K562 (cell line): ENCODE results near the gene RGS6. TPM values are rescaled to one million over a fixed set of nuclear protein-coding genes. Genes with fewer than 3 reads are reported as not detected.

Experiments
- E2F8 ChIP-seq: fragments of 450-650 bp; IDR thresholded peaks from 2 replicates; pipeline ENCODE4 v1.7.1; 2018; ENCODE audit warnings: mild to moderate bottlenecking, low read depth; ENCODE audit not compliant: partially characterized antibody
- GTF2F1 ChIP-seq: IDR thresholded peaks from 2 replicates; pipeline ENCODE4 v1.6.1; 2011; ENCODE audit warnings: low read depth, low read length, improper control_type of control experiment
- LEF1 ChIP-seq: fragments of 450-650 bp; IDR thresholded peaks from 2 replicates; pipeline ENCODE4 v1.6.1; 2016; ENCODE audit warnings: mild to moderate bottlenecking
- MYBL2 ChIP-seq, 2 experiments: fragments of 450-650 bp in 1 of 2; sonication (generic) in 1 of 2; formaldehyde crosslinking in 1 of 2; IDR thresholded peaks; 2 replicates each; pipeline versions ENCODE4 v1.6.1 to v1.8.1; 2017 to 2022; ENCODE audit warnings: borderline replicate concordance in 1 of 2, inconsistent platforms in 1 of 2, low read depth in 1 of 2, mild to moderate bottlenecking in 1 of 2, missing genetic modification reagents in 1 of 2, moderate library complexity in 1 of 2
- NFE2 ChIP-seq: IDR thresholded peaks from 2 replicates; pipeline ENCODE4 v1.6.1; 2014; ENCODE audit warnings: antibody characterized with exemption, low read depth
- NFIX ChIP-seq: fragments of 250-450 bp; sonication (Bioruptor Pico); IDR thresholded peaks from 2 replicates; pipeline ENCODE4 v1.4.0; 2020; ENCODE audit warnings: low read depth, mild to moderate bottlenecking, moderate library complexity
- RBM39 ChIP-seq: fragments of 200-400 bp; formaldehyde crosslinking; optimal IDR thresholded peaks from 2 replicates; pipeline ENCODE3; 2018; ENCODE audit warnings: low read depth, low read length
- SMAD3 ChIP-seq: fragments of 450-650 bp; formaldehyde crosslinking; conservative IDR thresholded peaks from 2 replicates; pipeline ENCODE4 v1.4.0; 2020; ENCODE audit warnings: mild to moderate bottlenecking
- ZFX ChIP-seq: sonication (generic); formaldehyde crosslinking; IDR thresholded peaks from 2 replicates; pipeline ENCODE4 v1.8.0; 2022; ENCODE audit warnings: mild to moderate bottlenecking, missing genetic modification reagents, moderate library complexity
- ZNF280A ChIP-seq: fragments of 450-650 bp; IDR thresholded peaks from 2 replicates; pipeline ENCODE4 v1.6.1; 2018; ENCODE audit warnings: mild to moderate bottlenecking, low read depth; ENCODE audit not compliant: partially characterized antibody
- ZNF354B ChIP-seq: fragments of 250-450 bp; sonication (Bioruptor Pico); IDR thresholded peaks from 2 replicates; pipeline ENCODE4 v1.4.0; 2020
- polyA plus RNA-seq, 8 experiments: library from polyadenylated mRNA; depleted of rRNA in 4 of 8; stranded (reverse) in 5 of 8; unstranded in 3 of 8; fragments of >200 nt; fragmentation: Nextera tagmentation in 2 of 8; fragmentation: Illumina TruSeq in 1 of 8; extraction: Ambion mirVana in 2 of 8; extraction: Trizol in 1 of 8; gene quantifications; 2 replicates each; pipeline versions ENCODE4 v1.2.1 to v1.2.3, GENCODE V29; 2011 to 2014; ENCODE audit warnings: inconsistent platforms in 1 of 8, missing spikeins in 1 of 8
- total RNA-seq, 7 experiments: library from RNA; depleted of rRNA in 6 of 7; stranded (reverse); fragments of >200 nt in 6 of 7; fragmentation: Illumina TruSeq in 2 of 7; extraction: Trizol in 2 of 7; gene quantifications; 2 replicates each; pipeline versions ENCODE4 v1.2.1 to v1.2.3, GENCODE V29; 2011 to 2021; ENCODE audit warnings: low replicate concordance in 1 of 7
- TF ChIP-seq, protein P1 (sequence below), 2 experiments: fragments of 150-350 bp in 1 of 2; IDR thresholded peaks; 2 replicates each; pipeline ENCODE4 v1.6.1; 2012 to 2016; ENCODE audit warnings: low read depth in 2 of 2, low read length in 2 of 2, mild to moderate bottlenecking in 1 of 2, moderate library complexity in 1 of 2
- TF ChIP-seq, protein P2 (sequence below), 3 experiments: fragments of 200-800 bp in 1 of 3; sonication (Bioruptor generic) in 1 of 3; sonication (generic) in 1 of 3; formaldehyde crosslinking in 1 of 3; IDR thresholded peaks; 2 replicates each; pipeline versions ENCODE4 v1.6.1 to v1.8.0; 2016 to 2022; ENCODE audit warnings: mild to moderate bottlenecking in 2 of 3, missing compliant biosample characterization in 2 of 3, missing genetic modification characterization in 2 of 3, missing genetic modification reagents in 1 of 3
- TF ChIP-seq, protein P3 (sequence below): fragments of 450-650 bp; IDR thresholded peaks from 2 replicates; pipeline ENCODE4 v1.6.1; 2016; ENCODE audit warnings: mild to moderate bottlenecking

RGS6 gene
- total and polyA plus RNA-seq, 9 of the 15 experiments (the other 6 are each of a cell fraction or from before 2014, with no cell fraction given): not detected

DNA sequence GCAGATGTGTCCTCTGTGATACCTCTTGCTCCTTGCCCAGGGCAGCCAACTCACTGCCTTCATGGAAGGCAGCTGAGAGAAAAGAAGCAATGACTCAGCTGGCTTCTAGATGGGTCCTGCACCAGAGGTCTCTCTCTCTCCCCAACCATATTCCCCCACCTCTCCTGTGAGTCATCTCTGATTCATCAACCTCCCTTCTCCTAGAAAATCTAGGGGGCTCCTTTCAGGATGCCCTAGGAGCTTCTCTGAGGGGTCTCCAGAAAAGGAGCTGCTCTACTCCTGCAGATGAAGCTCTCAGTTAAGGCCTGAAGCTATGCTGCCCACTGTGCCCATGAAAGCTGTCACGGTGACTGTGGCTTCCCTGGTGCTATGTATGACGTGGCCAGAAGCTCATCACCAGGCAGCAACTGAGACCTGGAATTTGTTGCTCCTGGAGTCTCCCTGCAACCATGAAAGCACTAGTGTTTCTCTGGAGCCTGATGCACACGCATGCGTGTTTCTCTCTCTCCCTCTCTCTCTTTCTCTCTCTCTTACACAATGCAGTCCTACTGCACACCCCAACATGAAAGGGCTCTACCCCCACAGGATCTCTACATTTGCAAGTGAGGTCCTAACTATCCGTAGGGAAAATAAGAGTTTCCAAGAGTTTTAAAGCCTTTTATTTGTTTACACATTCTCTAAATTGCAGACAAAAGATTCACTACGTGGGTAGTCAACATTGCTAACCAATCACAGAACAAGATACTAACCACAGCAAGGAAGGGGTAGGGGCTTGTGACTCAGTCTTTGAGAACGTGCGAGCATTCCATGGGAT is 676.4 kb downstream of the RGS6 start (continued):
- TF ChIP-seq, protein P1, sequence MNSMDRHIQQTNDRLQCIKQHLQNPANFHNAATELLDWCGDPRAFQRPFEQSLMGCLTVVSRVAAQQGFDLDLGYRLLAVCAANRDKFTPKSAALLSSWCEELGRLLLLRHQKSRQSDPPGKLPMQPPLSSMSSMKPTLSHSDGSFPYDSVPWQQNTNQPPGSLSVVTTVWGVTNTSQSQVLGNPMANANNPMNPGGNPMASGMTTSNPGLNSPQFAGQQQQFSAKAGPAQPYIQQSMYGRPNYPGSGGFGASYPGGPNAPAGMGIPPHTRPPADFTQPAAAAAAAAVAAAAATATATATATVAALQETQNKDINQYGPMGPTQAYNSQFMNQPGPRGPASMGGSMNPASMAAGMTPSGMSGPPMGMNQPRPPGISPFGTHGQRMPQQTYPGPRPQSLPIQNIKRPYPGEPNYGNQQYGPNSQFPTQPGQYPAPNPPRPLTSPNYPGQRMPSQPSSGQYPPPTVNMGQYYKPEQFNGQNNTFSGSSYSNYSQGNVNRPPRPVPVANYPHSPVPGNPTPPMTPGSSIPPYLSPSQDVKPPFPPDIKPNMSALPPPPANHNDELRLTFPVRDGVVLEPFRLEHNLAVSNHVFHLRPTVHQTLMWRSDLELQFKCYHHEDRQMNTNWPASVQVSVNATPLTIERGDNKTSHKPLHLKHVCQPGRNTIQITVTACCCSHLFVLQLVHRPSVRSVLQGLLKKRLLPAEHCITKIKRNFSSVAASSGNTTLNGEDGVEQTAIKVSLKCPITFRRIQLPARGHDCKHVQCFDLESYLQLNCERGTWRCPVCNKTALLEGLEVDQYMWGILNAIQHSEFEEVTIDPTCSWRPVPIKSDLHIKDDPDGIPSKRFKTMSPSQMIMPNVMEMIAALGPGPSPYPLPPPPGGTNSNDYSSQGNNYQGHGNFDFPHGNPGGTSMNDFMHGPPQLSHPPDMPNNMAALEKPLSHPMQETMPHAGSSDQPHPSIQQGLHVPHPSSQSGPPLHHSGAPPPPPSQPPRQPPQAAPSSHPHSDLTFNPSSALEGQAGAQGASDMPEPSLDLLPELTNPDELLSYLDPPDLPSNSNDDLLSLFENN (IDR thresholded peaks at IDR 0.05; ENCODE audit: low read depth in 2 of 2, low read length in 2 of 2): no peak
- no peak for TF ChIP-seq NFIX
- TF ChIP-seq SMAD3: no peak
- no peak for TF ChIP-seq LEF1
- TF ChIP-seq, protein P2, sequence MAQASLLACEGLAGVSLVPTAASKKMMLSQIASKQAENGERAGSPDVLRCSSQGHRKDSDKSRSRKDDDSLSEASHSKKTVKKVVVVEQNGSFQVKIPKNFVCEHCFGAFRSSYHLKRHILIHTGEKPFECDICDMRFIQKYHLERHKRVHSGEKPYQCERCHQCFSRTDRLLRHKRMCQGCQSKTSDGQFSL (CRISPR knock-in tag; IDR thresholded peaks at IDR 0.05): no peak
- TF ChIP-seq, protein P2 (tag; IDR thresholded peaks at IDR 0.05): no peak
- TF ChIP-seq NFE2: peak; percentile 55; the same call in 1 of the 2 replicates
- TF ChIP-seq ZNF354B (CRISPR knock-in tag): no peak
- no peak for TF ChIP-seq RBM39
- TF ChIP-seq ZNF280A: no peak
- no peak for TF ChIP-seq ZFX (CRISPR knock-in tag)
- no peak for TF ChIP-seq E2F8
- no peak for TF ChIP-seq MYBL2 (IDR thresholded peaks at IDR 0.05; ENCODE audit: low read depth)
- TF ChIP-seq MYBL2 (CRISPR knock-in tag; IDR thresholded peaks at IDR 0.05; ENCODE audit: borderline replicate concordance): no peak
- no peak for TF ChIP-seq GTF2F1
- TF ChIP-seq, protein P3, sequence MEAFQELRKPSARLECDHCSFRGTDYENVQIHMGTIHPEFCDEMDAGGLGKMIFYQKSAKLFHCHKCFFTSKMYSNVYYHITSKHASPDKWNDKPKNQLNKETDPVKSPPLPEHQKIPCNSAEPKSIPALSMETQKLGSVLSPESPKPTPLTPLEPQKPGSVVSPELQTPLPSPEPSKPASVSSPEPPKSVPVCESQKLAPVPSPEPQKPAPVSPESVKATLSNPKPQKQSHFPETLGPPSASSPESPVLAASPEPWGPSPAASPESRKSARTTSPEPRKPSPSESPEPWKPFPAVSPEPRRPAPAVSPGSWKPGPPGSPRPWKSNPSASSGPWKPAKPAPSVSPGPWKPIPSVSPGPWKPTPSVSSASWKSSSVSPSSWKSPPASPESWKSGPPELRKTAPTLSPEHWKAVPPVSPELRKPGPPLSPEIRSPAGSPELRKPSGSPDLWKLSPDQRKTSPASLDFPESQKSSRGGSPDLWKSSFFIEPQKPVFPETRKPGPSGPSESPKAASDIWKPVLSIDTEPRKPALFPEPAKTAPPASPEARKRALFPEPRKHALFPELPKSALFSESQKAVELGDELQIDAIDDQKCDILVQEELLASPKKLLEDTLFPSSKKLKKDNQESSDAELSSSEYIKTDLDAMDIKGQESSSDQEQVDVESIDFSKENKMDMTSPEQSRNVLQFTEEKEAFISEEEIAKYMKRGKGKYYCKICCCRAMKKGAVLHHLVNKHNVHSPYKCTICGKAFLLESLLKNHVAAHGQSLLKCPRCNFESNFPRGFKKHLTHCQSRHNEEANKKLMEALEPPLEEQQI: no peak
